ENCODE results near the gene SETD2. TPM values are rescaled to one million over a fixed set of nuclear protein-coding genes. Genes with fewer than 3 reads are reported as not detected.

Gene SETD2
- total RNA-seq, 1 experiment from 2014 or later, result 60.8 TPM

GRCh38 chr3:47073685-47074084 lies 90.2 kb downstream of the SETD2 start:
- H3K23me2 ChIP-seq (ENCODE audit: insufficient read length, low read depth, low read length, poor library complexity, severe bottlenecking), result no peaks in the 10 kb centered on the region
- no peak for DNase-seq
- H2BK15ac ChIP-seq (ENCODE audit: low read depth, low read length), result no peak overlapping the region
- no peak overlapping the region for H2BK20ac ChIP-seq (ENCODE audit: low read depth, low read length, poor library complexity, severe bottlenecking)
- H3K27me3 Mint-ChIP-seq (ENCODE audit: low read depth), result no peaks in the 10 kb centered on the region
- TF ChIP-seq CTCF (conservative IDR thresholded peaks at IDR 0.05), result no peak
- no peak overlapping the region for H3K14ac ChIP-seq (ENCODE audit: insufficient read depth, low read length)
- H2AFZ ChIP-seq (ENCODE audit: low read length), result no peak overlapping the region
- H3K9ac ChIP-seq (ENCODE audit: extremely low read depth, insufficient read length, low read length), result no peak overlapping the region
- H4K20me1 ChIP-seq (ENCODE audit: control insufficient read depth, insufficient read depth, insufficient read length), result no peaks in the 10 kb centered on the region
- H2BK120ac ChIP-seq (ENCODE audit: low read depth, low read length, poor library complexity, severe bottlenecking), result no peak overlapping the region
- H4K91ac ChIP-seq (ENCODE audit: insufficient read length, low read depth, low read length), result no peak overlapping the region
- H3K18ac ChIP-seq (ENCODE audit: insufficient read length, low read depth, low read length), result no peak overlapping the region
- no peak overlapping the region for H2BK5ac ChIP-seq (ENCODE audit: insufficient read length, low read length)
- H3K36me3 Mint-ChIP-seq (ENCODE audit: insufficient read depth in 1 of 3, low read depth in 3 of 3), result peaks cover 10 to 33% (median 32%) of the 10 kb centered on the region in 3 experiments; a peak in 6 of 7 replicates
- H3K56ac ChIP-seq (ENCODE audit: insufficient read length, low read depth, low read length), result no peak overlapping the region
- no peaks in the 10 kb centered on the region for H3K27me3 ChIP-seq (ENCODE audit: insufficient read depth, low read length)
- H4K8ac ChIP-seq (replicated peaks; ENCODE audit: insufficient read length, low read depth, low read length), result no peak overlapping the region
- H3K4ac ChIP-seq (ENCODE audit: low read depth, low read length), result no peak overlapping the region
- H3K4me1 Mint-ChIP-seq, result peaks cover 11 to 14% of the 10 kb centered on the region in 2 experiments
- no CpG with 5 or more reads among the region's 2 CpGs for WGBS (ENCODE audit: extremely low coverage, insufficient read length, low lambda C conversion rate)
- H3K23ac ChIP-seq (ENCODE audit: insufficient read length, low read depth, low read length), result no peak overlapping the region
- H2AK5ac ChIP-seq (ENCODE audit: insufficient read length, low read length), result no peak overlapping the region
- peaks cover 4% of the 10 kb centered on the region for H3K79me1 ChIP-seq (ENCODE audit: insufficient read depth, low read depth, low read length, poor library complexity, severe bottlenecking)
- H3K9me3 ChIP-seq (ENCODE audit: control insufficient read depth, low read depth, low read length), result no peaks in the 10 kb centered on the region
- H4K5ac ChIP-seq (ENCODE audit: insufficient read length, low read depth, low read length), result no peak overlapping the region
- no peak overlapping the region for H3K4me2 ChIP-seq (ENCODE audit: insufficient read depth, insufficient read length, low read length)
- no peak overlapping the region for H2BK12ac ChIP-seq (ENCODE audit: insufficient read length, low read depth, low read length)
- H3K4me1 ChIP-seq (ENCODE audit: insufficient read depth, low read length), result peaks cover 5% of the 10 kb centered on the region; the same call in 1 of the 2 replicates
- H3K9me3 Mint-ChIP-seq, result no peaks in the 10 kb centered on the region; a peak in 1 of 5 replicates
- H3K79me2 ChIP-seq (ENCODE audit: insufficient read depth, low read length), result no peaks in the 10 kb centered on the region
- no peak overlapping the region for H3K27ac ChIP-seq (ENCODE audit: insufficient read length, low read depth, low read length)
- peak overlapping the region in 1 of 3 experiments; percentile 18; a peak in 1 of 7 replicates for H3K27ac Mint-ChIP-seq
- no peak overlapping the region for H3K4me3 Mint-ChIP-seq
- H3T11ph ChIP-seq (ENCODE audit: low read length), result no peak overlapping the region

All from H9 (cell line).